HG02840 (cell line): ENCODE results near the gene ZNF184.

ENCODE experiments used
- ATAC-seq: cut with Tn5 transposase; IDR thresholded peaks from one replicate; pipeline ENCODE4 v1.9.1; 2021; ENCODE audit warnings: mild to moderate bottlenecking, moderate library complexity, moderate number of reproducible peaks; ENCODE audit not compliant: unreplicated experiment, low FRiP score

Gene ZNF184

DNA sequence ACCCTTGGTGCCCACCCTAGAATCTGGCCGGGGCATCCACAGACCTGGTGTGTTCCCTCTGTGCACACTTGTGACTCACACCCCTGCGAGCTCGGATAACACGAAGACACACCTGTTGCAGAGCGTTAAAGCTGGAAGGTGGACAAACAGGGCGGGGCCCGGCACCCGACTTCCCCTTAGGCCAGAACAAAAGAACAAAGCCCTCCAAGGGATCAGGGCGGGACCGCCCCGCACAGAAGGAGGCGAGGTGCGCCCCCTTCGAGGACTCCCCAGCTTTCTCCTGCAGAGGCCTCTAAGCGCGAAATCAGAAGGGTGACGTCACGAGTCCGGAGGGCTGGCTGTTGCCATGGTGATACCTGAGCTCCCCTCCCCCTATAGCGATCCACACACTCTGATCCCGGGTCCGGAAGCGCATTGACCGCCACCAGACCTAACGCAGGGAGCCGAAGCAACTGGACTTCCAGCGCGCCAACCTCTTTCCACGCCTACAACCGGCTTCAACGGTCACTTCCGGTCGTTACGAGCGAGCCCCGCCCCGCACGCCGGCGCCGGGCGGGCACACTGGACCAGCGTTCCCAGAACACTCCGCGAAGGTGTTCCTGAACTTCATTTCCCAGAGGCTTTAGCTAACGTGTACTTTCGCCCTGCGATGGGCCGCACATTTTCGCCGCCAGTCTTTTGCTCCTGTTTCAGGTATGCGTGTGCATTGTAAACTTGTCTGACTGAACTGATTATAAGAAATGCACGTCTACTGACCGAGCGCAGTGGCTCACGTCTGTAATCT, at the start of gene ZNF184:
Gene ZNF184, minus strand, starts transcription at position 489 of the 784 bp plus-strand sequence. CDS start 811 bp downstream, outside the sequence.
- peak; percentile 90 for ATAC-seq

DNA sequence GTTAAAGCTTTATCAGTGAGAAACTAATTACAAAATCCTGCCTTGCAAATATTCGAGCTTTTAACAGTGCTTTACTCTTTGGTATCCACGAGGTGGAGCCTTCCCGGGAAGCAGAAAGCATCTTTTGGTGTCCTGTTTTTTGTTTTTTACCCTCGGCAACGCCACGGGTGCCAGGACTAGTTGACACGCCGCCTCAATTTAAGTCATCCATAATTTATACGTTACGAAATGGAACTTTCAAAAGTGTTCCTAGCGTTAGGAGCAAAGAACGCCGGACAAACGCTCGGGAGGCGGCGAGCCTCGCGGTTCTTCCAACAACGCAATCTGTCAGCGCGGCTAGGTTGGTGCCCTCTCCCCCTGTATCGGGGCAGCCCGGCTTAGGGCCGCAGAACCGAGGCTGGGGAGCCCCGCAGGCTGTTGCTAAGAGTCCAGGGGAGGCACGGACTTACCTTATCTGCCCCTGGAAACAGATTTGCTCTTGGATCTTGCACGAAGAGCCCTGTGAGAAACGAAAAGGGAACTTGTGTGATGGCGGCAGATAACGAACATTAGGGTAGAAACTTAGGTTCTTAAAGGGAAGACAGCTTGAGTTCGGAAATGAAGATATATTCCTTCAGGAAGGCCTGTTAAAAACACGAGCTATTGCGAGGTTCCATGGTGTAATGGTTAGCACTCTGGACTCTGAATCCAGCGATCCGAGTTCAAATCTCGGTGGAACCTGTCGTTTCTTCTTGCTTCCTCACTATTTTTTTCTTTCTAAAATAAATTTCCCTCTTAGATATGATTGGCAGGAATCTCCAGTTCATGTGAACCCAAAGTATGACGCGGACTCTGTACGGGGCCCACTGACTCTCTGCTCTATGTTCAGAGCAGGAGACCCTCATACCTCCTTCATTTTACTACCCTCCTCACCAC, 46.2 kb upstream of the ZNF184 start:
- no peak for ATAC-seq

GRCh38 chr6:27517928-27518787, 45.3 kb upstream of the ZNF184 start:
- no peak for ATAC-seq

DNA sequence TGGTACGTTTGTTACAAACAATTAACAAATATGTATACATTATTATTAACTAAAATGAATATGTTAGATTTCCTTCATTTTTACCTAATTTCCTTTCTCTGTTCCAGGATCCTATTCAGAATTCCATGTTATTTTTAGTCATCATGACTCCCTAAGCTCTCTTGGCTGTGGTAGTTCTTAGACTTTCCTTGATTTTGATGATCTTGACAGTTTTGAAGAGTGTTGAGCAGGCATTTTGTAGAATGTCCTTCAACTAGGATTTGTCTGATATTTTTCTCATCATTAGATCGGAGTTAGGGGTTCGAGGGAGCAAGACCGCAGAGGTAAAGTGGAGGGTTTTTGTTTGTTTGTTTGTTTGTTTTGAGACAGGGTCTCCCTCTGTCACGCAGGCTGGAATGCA, 44.3 kb upstream of the ZNF184 start:
- ATAC-seq, result no peak

GRCh38 chr6:27514906-27515495, 42.1 kb upstream of the ZNF184 start:
- no peak for ATAC-seq

DNA sequence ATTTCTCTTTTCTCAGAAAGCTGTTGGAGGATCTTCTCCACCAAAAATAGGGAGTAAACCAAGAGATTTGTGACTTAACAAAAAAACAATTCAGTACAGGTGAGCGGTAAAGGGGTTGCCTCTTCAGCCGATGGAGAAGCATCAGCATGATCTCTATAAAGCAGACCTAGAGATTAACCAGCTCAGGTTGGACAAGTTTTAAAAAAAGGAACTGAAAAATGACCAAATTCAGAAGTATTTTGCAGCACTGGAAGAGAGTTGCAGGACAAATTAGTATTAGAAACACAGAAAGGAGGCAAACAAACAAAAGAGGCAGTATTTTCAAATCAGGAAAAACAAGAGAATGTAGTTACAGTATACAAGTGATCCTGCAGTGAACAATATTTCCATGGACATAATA, 39.6 kb upstream of the ZNF184 start:
- ATAC-seq, result no peak

DNA sequence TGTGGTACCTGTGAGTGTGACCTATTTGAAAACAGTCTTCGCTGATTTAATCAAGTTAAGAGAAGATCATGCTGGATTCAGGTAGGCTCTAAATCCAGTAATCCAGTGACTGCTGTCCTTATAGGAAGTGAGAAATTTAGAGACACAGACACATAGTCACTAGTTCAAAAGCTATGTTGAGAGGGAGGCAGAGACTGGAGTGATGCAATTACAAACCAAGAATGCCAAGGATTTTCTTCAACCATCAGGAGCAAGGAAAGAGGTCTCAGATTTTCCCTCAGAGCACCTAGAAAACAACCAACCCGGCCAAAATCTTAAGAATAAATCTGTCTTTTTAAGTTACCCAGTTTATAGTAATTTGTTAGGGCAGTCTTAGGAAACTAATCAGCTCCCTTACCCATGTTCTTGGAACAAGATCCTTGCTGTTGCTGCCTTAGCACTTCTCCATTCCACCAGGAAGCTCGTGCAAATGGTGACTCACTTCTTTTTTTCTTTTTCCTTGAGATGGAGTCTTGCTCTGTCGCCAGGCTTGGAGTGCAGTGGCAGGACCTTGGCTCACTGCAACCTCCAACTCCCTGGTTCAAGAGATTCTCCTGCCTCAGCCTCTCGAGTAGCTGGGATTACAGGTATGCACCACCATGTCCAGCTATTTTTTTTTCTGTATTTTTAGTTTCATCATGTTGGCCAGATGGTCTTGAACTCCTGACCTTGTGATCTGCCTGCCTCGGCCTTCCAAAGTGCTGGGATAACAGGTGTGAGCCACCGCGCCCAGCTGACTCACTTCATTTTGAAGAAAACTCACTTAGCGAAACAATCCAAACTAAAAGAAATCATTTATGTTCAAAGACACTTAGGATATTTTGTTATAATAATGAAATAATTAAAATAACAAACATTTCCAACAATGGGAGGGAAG, 34.4 kb upstream of the ZNF184 start:
- no peak for ATAC-seq

- ATAC-seq, result no peak
Measured at GRCh38 chr6:27505209-27506027, 32.5 kb upstream of the ZNF184 start.

- peak; percentile 22 for ATAC-seq
Measured at GRCh38 chr6:27503436-27504030, 30.6 kb upstream of the ZNF184 start.

DNA sequence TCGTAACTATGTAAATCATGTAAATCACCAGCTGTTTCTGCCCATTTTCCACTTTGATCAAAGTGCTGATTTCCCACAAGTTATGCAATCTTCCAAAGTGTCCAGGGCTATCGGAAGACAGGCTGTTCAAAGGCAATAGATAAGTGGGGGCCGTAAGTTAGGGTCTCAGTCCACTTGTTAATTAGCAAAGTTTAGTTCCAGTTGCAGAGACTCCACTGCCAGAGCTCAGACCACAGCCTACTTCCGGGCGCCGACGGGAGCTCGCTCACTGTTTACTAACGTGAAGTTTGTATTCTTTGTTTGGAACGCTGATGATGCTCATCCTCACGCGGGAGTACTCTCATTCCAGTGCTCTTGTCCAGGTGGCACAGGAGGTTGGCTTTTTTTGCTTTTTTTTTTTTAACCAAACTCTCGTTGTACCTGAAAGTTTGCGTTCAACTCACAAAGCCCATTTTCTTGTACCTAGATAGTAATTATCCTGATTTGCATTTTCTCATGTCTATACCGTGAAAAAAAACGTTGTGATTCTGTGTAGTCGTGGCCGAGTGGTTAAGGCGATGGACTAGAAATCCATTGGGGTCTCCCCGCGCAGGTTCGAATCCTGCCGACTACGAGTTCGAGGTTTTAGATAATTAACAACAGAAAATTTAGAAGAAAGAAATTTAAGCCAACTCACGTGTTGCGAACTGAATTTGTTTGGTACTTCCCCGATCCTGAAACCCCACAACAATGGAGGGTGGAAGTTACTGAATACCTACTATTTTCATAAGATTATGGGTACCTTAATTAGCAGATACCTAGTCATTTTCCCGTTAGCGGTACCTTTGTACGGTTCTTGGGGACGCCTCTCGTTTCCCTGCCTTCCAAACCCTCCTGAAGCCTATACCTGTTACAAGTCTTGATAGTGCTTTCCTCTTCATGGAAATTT, 29.9 kb upstream of the ZNF184 start:
- peak; percentile 57 for ATAC-seq

DNA sequence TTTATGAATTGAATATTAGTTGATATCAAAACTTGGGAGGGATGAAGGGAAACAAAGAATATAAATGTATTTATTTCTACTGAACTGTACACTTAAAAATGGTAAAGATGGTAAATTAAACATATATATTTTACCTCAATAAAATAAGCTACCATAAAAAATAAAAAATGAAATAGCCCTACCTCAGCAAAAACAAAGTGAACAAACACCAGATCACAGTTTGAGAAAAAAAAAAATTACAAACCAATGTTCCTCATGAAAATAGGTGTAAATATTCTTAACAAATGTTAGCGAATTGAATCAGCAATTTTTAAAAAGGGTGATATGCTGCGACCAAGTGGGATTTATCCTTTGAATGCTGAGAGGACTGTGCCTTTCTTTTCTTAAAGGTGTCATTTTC, 28.3 kb upstream of the ZNF184 start:
- no peak for ATAC-seq

DNA sequence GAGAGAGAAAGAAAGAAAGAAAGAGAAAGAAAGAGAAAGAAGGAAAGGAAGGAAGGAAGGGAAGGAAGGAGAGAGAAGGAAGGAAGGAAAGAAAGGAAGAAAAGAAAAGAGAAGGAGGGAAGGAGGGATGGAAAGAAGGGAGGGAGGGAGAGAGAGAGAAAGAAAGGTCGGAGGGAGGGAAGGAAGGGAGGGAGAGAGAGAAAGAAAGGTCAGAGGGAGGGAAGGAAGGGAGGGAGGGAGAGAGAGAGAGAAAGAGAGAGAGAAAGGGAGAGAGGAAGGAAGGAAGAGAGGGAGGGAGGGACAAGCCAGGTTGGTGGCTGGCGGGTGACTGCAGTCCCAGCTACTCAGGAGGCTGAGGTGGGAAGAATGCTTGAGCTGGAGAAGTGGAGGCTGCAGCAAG, 27.3 kb upstream of the ZNF184 start:
- ATAC-seq, result no peak

- peak; percentile 54 for ATAC-seq
Measured at GRCh38 chr6:27495386-27496135, 22.7 kb upstream of the ZNF184 start.

- no peak for ATAC-seq
Measured at GRCh38 chr6:27494987-27495385, 22.1 kb upstream of the ZNF184 start.

GRCh38 chr6:27494103-27494502, 21.2 kb upstream of the ZNF184 start:
- no peak for ATAC-seq

DNA sequence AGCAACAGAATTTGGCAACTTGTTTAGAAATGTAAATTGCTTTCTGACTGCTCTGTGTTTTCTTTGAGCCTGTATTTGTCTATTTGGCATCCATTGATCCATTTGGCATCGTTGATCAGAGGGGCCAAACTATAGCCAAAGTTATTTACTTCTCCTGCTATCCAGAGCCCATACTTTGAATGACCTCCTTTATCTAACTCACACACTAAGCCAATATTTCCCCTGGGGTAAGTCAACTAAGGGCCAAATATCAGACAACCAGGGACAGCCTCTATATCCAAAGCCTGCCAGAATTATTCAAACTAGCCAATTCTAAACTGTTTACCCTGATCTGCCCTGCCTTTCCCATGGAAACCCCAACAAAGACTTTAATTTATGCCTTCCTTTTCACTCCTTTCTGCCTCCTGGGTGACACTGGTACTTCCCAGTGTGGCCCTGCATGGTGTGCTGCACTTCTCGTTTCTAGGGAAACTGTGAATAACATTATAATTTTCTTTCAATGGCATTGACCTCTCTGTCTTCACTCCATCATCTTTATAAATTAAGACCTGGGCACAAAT, 19.8 kb upstream of the ZNF184 start:
- ATAC-seq, result no peak
